ENCODE data around the gene COL1A2. TPM values are rescaled to one million over a fixed set of nuclear protein-coding genes. Genes with fewer than 3 reads are reported as not detected.

The COL1A2 gene
- total RNA-seq, 4 donors from 2014 or later, result 47.0 to 499 (median 75.9) TPM

DNA sequence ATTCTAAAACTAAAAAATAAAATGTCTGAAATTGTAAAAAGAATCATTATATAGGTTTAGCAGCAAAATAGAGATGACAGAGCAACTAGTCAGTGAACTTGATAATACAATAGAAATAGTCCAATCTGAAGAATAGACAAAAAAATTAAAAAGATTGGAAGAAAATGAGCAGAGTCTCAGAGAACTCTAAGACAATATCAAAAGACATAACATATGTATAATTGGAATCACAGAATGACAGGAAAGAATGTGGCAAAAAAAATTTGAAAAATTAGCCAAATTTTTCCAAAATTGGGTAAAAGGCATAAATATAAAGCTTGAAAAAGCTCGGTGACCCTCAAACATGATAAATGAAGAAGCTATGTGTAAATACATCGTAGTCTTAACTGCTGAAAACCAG is 76.9 kb downstream of the COL1A2 start:
- H3K36me3 ChIP-seq, result no peaks in the 10 kb centered on the region
- TF ChIP-seq CTCF (IDR thresholded peaks at IDR 0.05) (no peak), POLR2A (IDR thresholded peaks at IDR 0.05) (no peak), POLR2AphosphoS5 (IDR thresholded peaks at IDR 0.05) (no peak), EP300 (IDR thresholded peaks at IDR 0.05; ENCODE audit: low read depth) (no peak)
- no peaks in the 10 kb centered on the region for H3K27me3 ChIP-seq
- H3K27ac ChIP-seq, result no peak overlapping the region
- no peaks in the 10 kb centered on the region for H3K4me1 ChIP-seq
- WGBS, 2 donors (ENCODE audit: low coverage in 1 of 2), result 85 to 100% methylated on average over 1 to 2 of the region's 2 CpGs
- H3K4me3 ChIP-seq, result no peak overlapping the region
- in situ Hi-C loops (cut with MboI; ENCODE audit: low pct_ligation_motif_present in 1 of 4, low pct_unique_long_range_greater_than_20kb in 1 of 4, low sequenced_read_pairs in 3 of 4) (loop anchor here (25.0 kb wide), 2 partner anchors 766 to 1016 kb away; partner anchors contain the start of gene ASB4 (in 2 of the 4)), intact Hi-C loops (cut with DNase I; ENCODE audit: low total_unique reads) (no loop called here)
- DNase-seq, result no peak
- peaks cover 3 to 9% of the 10 kb centered on the region in 2 donors for H3K9me3 ChIP-seq

GRCh38 chr7:94472608-94473007 is 77.9 kb downstream of the COL1A2 start:
- WGBS, 2 donors (ENCODE audit: low coverage in 1 of 2), result 69 to 87% methylated on average over 1 of the region's 1 CpG
- H3K4me3 ChIP-seq, result no peak overlapping the region
- H3K36me3 ChIP-seq, result no peaks in the 10 kb centered on the region
- H3K27ac ChIP-seq, result no peak overlapping the region
- peaks cover 3 to 9% of the 10 kb centered on the region in 2 donors for H3K9me3 ChIP-seq
- H3K27me3 ChIP-seq, result no peaks in the 10 kb centered on the region
- H3K4me1 ChIP-seq, result no peaks in the 10 kb centered on the region
- DNase-seq, result no peak
- intact Hi-C loops (cut with DNase I; ENCODE audit: low total_unique reads), result no loop called here
- in situ Hi-C loops (cut with MboI; ENCODE audit: low pct_ligation_motif_present in 1 of 4, low pct_unique_long_range_greater_than_20kb in 1 of 4, low sequenced_read_pairs in 3 of 4), result loop anchor here (25.0 kb wide), 2 partner anchors 765 to 1015 kb away; partner anchors contain the start of gene ASB4 (in 2 of the 4)
- no peak for TF ChIP-seq POLR2AphosphoS5 (IDR thresholded peaks at IDR 0.05)
- no peak for TF ChIP-seq CTCF (IDR thresholded peaks at IDR 0.05)
- TF ChIP-seq POLR2A (IDR thresholded peaks at IDR 0.05), result no peak
- TF ChIP-seq EP300 (IDR thresholded peaks at IDR 0.05; ENCODE audit: low read depth), result no peak

DNA sequence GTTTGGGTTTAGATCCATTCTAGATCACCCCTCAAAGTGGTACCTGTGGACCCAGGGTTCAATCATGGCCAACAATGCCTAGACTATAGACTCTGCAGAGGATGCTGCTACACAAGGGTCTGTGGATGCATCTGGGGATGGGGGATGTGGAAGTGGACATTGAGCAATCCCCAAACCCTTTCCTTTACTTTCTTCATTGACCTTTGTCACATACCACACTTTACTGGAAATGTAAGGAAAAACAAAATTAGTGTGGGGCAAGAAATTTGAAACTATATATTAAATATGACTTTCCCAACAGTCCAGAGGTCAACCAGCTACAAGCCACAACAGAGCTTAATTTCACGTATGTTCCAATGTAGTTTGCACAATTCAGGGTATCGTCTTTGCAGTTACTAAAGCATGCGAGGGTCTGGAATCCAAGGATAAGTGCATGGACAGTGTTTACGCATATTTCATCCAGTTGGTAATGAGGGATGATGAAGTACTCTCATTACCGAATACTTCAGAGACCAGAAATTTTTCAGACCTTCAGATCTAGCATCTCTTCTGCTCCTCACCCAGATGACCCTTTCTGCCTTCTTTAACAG is 81.7 kb downstream of the COL1A2 start:
- TF ChIP-seq EP300 (IDR thresholded peaks at IDR 0.05; ENCODE audit: low read depth) (no peak), CTCF (IDR thresholded peaks at IDR 0.05) (no peak), POLR2AphosphoS5 (IDR thresholded peaks at IDR 0.05) (no peak), POLR2A (IDR thresholded peaks at IDR 0.05) (no peak)
- intact Hi-C loops (cut with DNase I; ENCODE audit: low total_unique reads), result no loop called here
- Histone ChIP-seq H3K4me1 (no peaks in the 10 kb centered on the region), H3K4me3 (no peak overlapping the region), H3K27me3 (no peaks in the 10 kb centered on the region), H3K9me3 (peaks cover 1 to 9% of the 10 kb centered on the region in 2 donors), H3K27ac (no peak overlapping the region), H3K36me3 (no peaks in the 10 kb centered on the region)
- WGBS, 2 donors (ENCODE audit: low coverage in 1 of 2), result 89 to 92% methylated on average over 5 of the region's 5 CpGs
- in situ Hi-C loops (cut with MboI; ENCODE audit: low pct_ligation_motif_present in 1 of 4, low pct_unique_long_range_greater_than_20kb in 1 of 4, low sequenced_read_pairs in 3 of 4), result no loop called here
- DNase-seq, result no peak

DNA sequence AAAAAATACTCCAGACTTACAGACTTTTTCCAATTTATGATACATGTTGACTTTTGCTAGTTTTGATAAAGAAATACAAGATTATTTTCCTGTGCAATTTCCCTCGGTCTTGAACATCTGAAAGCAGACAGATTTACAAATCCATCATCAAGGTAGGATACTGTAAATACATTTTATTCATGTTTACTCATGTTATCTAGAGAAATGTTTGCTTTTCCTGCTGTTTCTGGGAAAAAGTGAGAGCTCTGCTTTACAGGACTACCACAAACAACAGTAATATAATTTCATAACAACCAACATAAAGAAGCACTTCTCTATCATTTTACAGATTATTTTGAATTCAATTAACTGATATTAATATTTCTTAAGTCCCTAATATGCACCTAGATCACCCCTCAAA is 83.2 kb downstream of the COL1A2 start:
- H3K36me3 ChIP-seq, result no peaks in the 10 kb centered on the region
- H3K9me3 ChIP-seq, result no peaks in the 10 kb centered on the region
- 39 to 52% methylated on average over 1 of the region's 1 CpG for WGBS, 2 donors (ENCODE audit: low coverage in 1 of 2)
- intact Hi-C loops (cut with DNase I; ENCODE audit: low total_unique reads), result no loop called here
- H3K27ac ChIP-seq, result no peak overlapping the region
- H3K4me1 ChIP-seq, result no peaks in the 10 kb centered on the region
- DNase-seq, result no peak
- in situ Hi-C loops (cut with MboI; ENCODE audit: low pct_ligation_motif_present in 1 of 4, low pct_unique_long_range_greater_than_20kb in 1 of 4, low sequenced_read_pairs in 3 of 4), result no loop called here
- TF ChIP-seq POLR2AphosphoS5 (IDR thresholded peaks at IDR 0.05), result no peak
- no peak for TF ChIP-seq CTCF (IDR thresholded peaks at IDR 0.05)
- no peak for TF ChIP-seq EP300 (IDR thresholded peaks at IDR 0.05; ENCODE audit: low read depth)
- TF ChIP-seq POLR2A (IDR thresholded peaks at IDR 0.05), result no peak
- no peaks in the 10 kb centered on the region for H3K27me3 ChIP-seq
- H3K4me3 ChIP-seq, result no peak overlapping the region

All from transverse colon (tissue), 4 donors.